Fibroblast of skin of back (primary cell): Measurements from ENCODE around the gene HOXC12.

Experiments used
- DNase-seq: peaks from one replicate; pipeline ENCODE4 v3.0.0-alpha.2; 2013

HOXC12 gene

GRCh38 chr12:53985692-53985993, 30.9 kb downstream of the HOXC12 start:
- DNase-seq = no peak

GRCh38 chr12:53985994-53986685, 31.4 kb downstream of the HOXC12 start:
- DNase-seq = no peak

- DNase-seq = no peak
Measured at GRCh38 chr12:53986686-53987483, 32.2 kb downstream of the HOXC12 start.

- DNase-seq = no peak
Measured at GRCh38 chr12:53987787-53988230, 33.1 kb downstream of the HOXC12 start.

- DNase-seq = no peak
Measured at GRCh38 chr12:53988541-53989226, 34.0 kb downstream of the HOXC12 start.

- no peak for DNase-seq
Measured at GRCh38 chr12:53989227-53990113, 34.8 kb downstream of the HOXC12 start.

- DNase-seq = no peak
Measured at GRCh38 chr12:53990311-53991076, 35.8 kb downstream of the HOXC12 start.

- DNase-seq = no peak
Measured at GRCh38 chr12:53991077-53991460, 36.4 kb downstream of the HOXC12 start.

GRCh38 chr12:53992377-53992889, 37.7 kb downstream of the HOXC12 start:
- no peak for DNase-seq

GRCh38 chr12:53993162-53994008, 38.7 kb downstream of the HOXC12 start:
- no peak for DNase-seq

GRCh38 chr12:53994009-53994263, 39.2 kb downstream of the HOXC12 start:
- no peak for DNase-seq

- no peak for DNase-seq
Measured at GRCh38 chr12:53994264-53995001, 39.7 kb downstream of the HOXC12 start.

- DNase-seq = no peak
Measured at GRCh38 chr12:53995002-53995377, 40.3 kb downstream of the HOXC12 start.

GRCh38 chr12:53995378-53996239, 40.9 kb downstream of the HOXC12 start:
- no peak for DNase-seq

GRCh38 chr12:53996240-53997203, 41.8 kb downstream of the HOXC12 start:
- DNase-seq = no peak

GRCh38 chr12:53997204-53998109, 42.8 kb downstream of the HOXC12 start:
- no peak for DNase-seq
